Measurements from ENCODE around the gene ZNF655. TPM values are rescaled to one million over a fixed set of nuclear protein-coding genes. Genes with fewer than 3 reads are reported as not detected.
A peak's percentile ranks its signal among the peaks of the same experiment; 100 is the strongest.

The ZNF655 gene
- polyA plus RNA-seq, 3 donors: 61.6 to 151 (median 62.2) TPM

- H3K27me3 ChIP-seq (ENCODE audit: control insufficient read depth in 2 of 2, insufficient read depth in 2 of 2, low read length in 2 of 2): no peaks in the 10 kb centered on the region
- intact Hi-C loops (cut with micrococcal nuclease): no loop called here
- 0% methylated on average over 1 of the region's 15 CpGs for WGBS (ENCODE audit: insufficient coverage)
- peak overlapping the region; percentile 98 for H2AFZ ChIP-seq (ENCODE audit: insufficient read depth, low read depth, low read length, poor library complexity, severe bottlenecking)
- peaks cover 0 to under 1% (median 0%) of the 10 kb centered on the region in 3 donors for H3K27me3 Mint-ChIP-seq (ENCODE audit: low read depth in 3 of 3)
- peak overlapping the region; percentile 60 to 99 (median 96) for H3K4me3 ChIP-seq (replicated peaks in 1 of 3; ENCODE audit: low read depth in 2 of 3, low read length in 3 of 3)
- H4K20me1 ChIP-seq (ENCODE audit: insufficient read depth, low read length): no peaks in the 10 kb centered on the region
- no peak for DNase-seq
- peaks cover 17 to 30% of the 10 kb centered on the region in 2 donors for H3K4me1 ChIP-seq (ENCODE audit: control insufficient read depth in 1 of 2, insufficient read depth in 2 of 2, low read length in 2 of 2)
- peak overlapping the region; percentile 94 for H3K4me2 ChIP-seq (replicated peaks; ENCODE audit: extremely low read depth, low read length, poor library complexity, severe bottlenecking)
- peak overlapping the region; percentile 14 to 99 for H3K27ac ChIP-seq (ENCODE audit: low read depth in 1 of 2, low read length in 2 of 2)
- peaks cover 28% of the 10 kb centered on the region for H3K79me2 ChIP-seq (ENCODE audit: insufficient read depth, low read length)
- peak overlapping the region; percentile 83 to 96 (median 89) for H3K27ac Mint-ChIP-seq
- peaks cover 3 to 16% of the 10 kb centered on the region in 2 donors for H3K36me3 ChIP-seq (replicated peaks in 1 of 2; ENCODE audit: control insufficient read depth in 1 of 2, insufficient read depth in 2 of 2, low read length in 2 of 2)
- H3K4me1 Mint-ChIP-seq: peaks cover 32% of the 10 kb centered on the region
- peaks cover 22 to 29% of the 10 kb centered on the region in 2 donors for H3K36me3 Mint-ChIP-seq
- peak overlapping the region; percentile 90 for H3K9ac ChIP-seq (ENCODE audit: insufficient read depth, low read length, poor library complexity, severe bottlenecking)
- H3K9me3 Mint-ChIP-seq: peaks cover 2 to 8% (median 5%) of the 10 kb centered on the region in 7 donors
- peaks cover 0 to 2% of the 10 kb centered on the region in 2 donors for H3K9me3 ChIP-seq (replicated peaks in 1 of 2; ENCODE audit: control insufficient read depth in 1 of 2, insufficient read depth in 1 of 2, low read length in 2 of 2)
- peak overlapping the region; percentile 85 to 92 for H3K4me3 Mint-ChIP-seq
- no peak for TF ChIP-seq CTCF (IDR thresholded peaks at IDR 0.05)
Observed at GRCh38 chr7:99551334-99551733, 7.1 kb upstream of the ZNF655 start.

GRCh38 chr7:99551767-99552463 is 6.5 kb upstream of the ZNF655 start, which contains the start of gene FAM200A:
Gene FAM200A (minus strand): TSS chr7:99552114. CDS start chr7:99548407, 3,707 bp downstream.
- H3K9me3 ChIP-seq (replicated peaks in 1 of 2; ENCODE audit: control insufficient read depth in 1 of 2, insufficient read depth in 1 of 2, low read length in 2 of 2): no peaks in the 10 kb centered on the region
- Mint-ChIP-seq H3K4me3 (peak within 1 kb of the TSS; percentile 85 to 92), H3K4me1 (peaks cover 32% of the 10 kb centered on the region)

More at GRCh38 chr7:99551767-99552463, 6.5 kb upstream of the ZNF655 start, which contains the start of gene FAM200A:
- H3K27me3 ChIP-seq (ENCODE audit: control insufficient read depth in 2 of 2, insufficient read depth in 2 of 2, low read length in 2 of 2): no peaks in the 10 kb centered on the region
- H3K27ac ChIP-seq (ENCODE audit: low read depth in 1 of 2, low read length in 2 of 2): peak within 1 kb of the TSS; percentile 14 to 99
- H3K9ac ChIP-seq (ENCODE audit: insufficient read depth, low read length, poor library complexity, severe bottlenecking): peak within 1 kb of the TSS; percentile 90
- Mint-ChIP-seq H3K9me3 (peaks cover 0 to 8% (median 4%) of the 10 kb centered on the region in 7 donors), H3K27me3 (ENCODE audit: low read depth in 3 of 3) (no peaks in the 10 kb centered on the region), H3K36me3 (peaks cover 24 to 29% of the 10 kb centered on the region in 2 donors), H3K27ac (peak within 1 kb of the TSS; percentile 83 to 96 (median 89))
- H3K79me2 ChIP-seq (ENCODE audit: insufficient read depth, low read length): peaks cover 34% of the 10 kb centered on the region
- WGBS (ENCODE audit: insufficient coverage): 1% methylated on average over 18 of the region's 37 CpGs
- H4K20me1 ChIP-seq (ENCODE audit: insufficient read depth, low read length): no peaks in the 10 kb centered on the region
- peak within 1 kb of the TSS; percentile 60 to 99 (median 96) for H3K4me3 ChIP-seq (replicated peaks in 1 of 3; ENCODE audit: low read depth in 2 of 3, low read length in 3 of 3)
- peaks cover 17 to 34% of the 10 kb centered on the region in 2 donors for H3K4me1 ChIP-seq (ENCODE audit: control insufficient read depth in 1 of 2, insufficient read depth in 2 of 2, low read length in 2 of 2)
- intact Hi-C loops (cut with micrococcal nuclease): no loop called here
- H3K4me2 ChIP-seq (replicated peaks; ENCODE audit: extremely low read depth, low read length, poor library complexity, severe bottlenecking): peak within 1 kb of the TSS; percentile 94
- H2AFZ ChIP-seq (ENCODE audit: insufficient read depth, low read depth, low read length, poor library complexity, severe bottlenecking): peak within 1 kb of the TSS; percentile 98
- peaks cover 3 to 21% of the 10 kb centered on the region in 2 donors for H3K36me3 ChIP-seq (replicated peaks in 1 of 2; ENCODE audit: control insufficient read depth in 1 of 2, insufficient read depth in 2 of 2, low read length in 2 of 2)
- no peak for TF ChIP-seq CTCF (IDR thresholded peaks at IDR 0.05)
- peak; percentile 78 to 83 (median 82) for DNase-seq

All from CD14-positive monocyte (primary cell).